K562 (cell line): ENCODE measurements around the gene PREX1.

ENCODE experiments used
- EP300 ChIP-seq: IDR thresholded peaks from 2 replicates; pipeline ENCODE4 v1.6.1; 2012; ENCODE audit warnings: low read length, improper control_type of control experiment
- GABPB1 ChIP-seq: sonication (generic); formaldehyde crosslinking; IDR thresholded peaks from 2 replicates; pipeline ENCODE4 v1.8.0; 2022; ENCODE audit warnings: mild to moderate bottlenecking, missing genetic modification reagents
- NR3C1 ChIP-seq: sonication (generic); formaldehyde crosslinking; IDR thresholded peaks from 2 replicates; pipeline ENCODE4 v1.8.1; 2022; ENCODE audit warnings: missing genetic modification reagents
- POLR2A ChIP-seq: fragments of 450-650 bp; conservative IDR thresholded peaks from 2 replicates; pipeline ENCODE4 v1.6.1; 2016
- ZNF124 ChIP-seq: sonication (generic); formaldehyde crosslinking; IDR thresholded peaks from 2 replicates; pipeline ENCODE4 v1.8.1; 2022; ENCODE audit warnings: missing genetic modification reagents
- ZNF707 ChIP-seq: fragments of 250-450 bp; sonication (Bioruptor Pico); conservative IDR thresholded peaks from 2 replicates; pipeline ENCODE4 v1.8.0; 2022; ENCODE audit warnings: inconsistent platforms, mild to moderate bottlenecking, moderate library complexity
- TF ChIP-seq, protein P1 (sequence below): fragments of 250-450 bp; sonication (Bioruptor Pico); IDR thresholded peaks from 2 replicates; pipeline ENCODE4 v1.5.0; 2021

DNA sequence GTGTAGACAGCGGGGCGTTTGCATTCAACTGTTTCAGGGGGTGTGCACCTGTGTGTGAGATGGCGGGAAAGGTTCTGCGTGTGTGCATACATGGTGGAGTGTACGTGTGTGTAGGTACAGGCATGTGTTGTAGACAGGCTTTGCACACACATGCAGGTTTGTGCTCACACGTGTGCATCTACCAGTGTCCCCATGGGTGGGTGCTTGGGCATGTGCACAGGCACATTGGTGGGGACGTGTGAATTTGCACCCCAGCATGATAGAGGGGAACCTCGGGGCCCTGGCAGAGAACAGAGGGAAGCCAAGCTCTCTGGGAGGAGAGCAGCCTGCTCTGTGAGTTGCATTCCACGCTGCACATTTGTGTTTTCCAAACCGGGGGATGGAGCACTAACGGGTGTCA is 250.2 kb downstream of the PREX1 start:
- no peak for TF ChIP-seq EP300
- TF ChIP-seq POLR2A: no peak
- TF ChIP-seq, protein P1, sequence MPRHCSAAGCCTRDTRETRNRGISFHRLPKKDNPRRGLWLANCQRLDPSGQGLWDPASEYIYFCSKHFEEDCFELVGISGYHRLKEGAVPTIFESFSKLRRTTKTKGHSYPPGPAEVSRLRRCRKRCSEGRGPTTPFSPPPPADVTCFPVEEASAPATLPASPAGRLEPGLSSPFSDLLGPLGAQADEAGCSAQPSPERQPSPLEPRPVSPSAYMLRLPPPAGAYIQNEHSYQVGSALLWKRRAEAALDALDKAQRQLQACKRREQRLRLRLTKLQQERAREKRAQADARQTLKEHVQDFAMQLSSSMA (CRISPR knock-in tag): no peak
- no peak for TF ChIP-seq ZNF124
- no peak for TF ChIP-seq NR3C1 (CRISPR knock-in tag)
- TF ChIP-seq GABPB1: no peak
- no peak for TF ChIP-seq ZNF707
